GM23338 (cell line): ENCODE results near the gene GSAP.

Experiments
- CREB1 ChIP-seq: fragments of 250-450 bp; sonication (Bioruptor Pico); IDR thresholded peaks from 2 replicates; pipeline ENCODE4 v1.5.0; 2020; ENCODE audit warnings: low read depth, mild to moderate bottlenecking, moderate library complexity
- EZH2 ChIP-seq: fragments of 200-600 bp; sonication (generic); IDR thresholded peaks from one replicate; pipeline ENCODE4 v1.8.0; 2017; ENCODE audit warnings: antibody characterized with exemption, mild to moderate bottlenecking, low read depth; ENCODE audit not compliant: unreplicated experiment
- EZH2phosphoT487 ChIP-seq: fragments of 200-600 bp; sonication (generic); IDR thresholded peaks from one replicate; pipeline ENCODE4 v1.8.1; 2018; ENCODE audit warnings: antibody characterized with exemption; ENCODE audit not compliant: unreplicated experiment
- JUNB ChIP-seq: IDR thresholded peaks from one replicate; pipeline ENCODE4 v1.6.1; 2016; ENCODE audit warnings: antibody characterized with exemption; ENCODE audit not compliant: unreplicated experiment
- NANOG ChIP-seq: IDR thresholded peaks from 2 replicates; pipeline ENCODE4 v1.6.1; 2016; ENCODE audit warnings: antibody characterized with exemption, borderline replicate concordance
- POLR2AphosphoS5 ChIP-seq: IDR thresholded peaks from 2 replicates; pipeline ENCODE4 v1.6.1; 2016; ENCODE audit warnings: antibody characterized with exemption, low read depth
- REST ChIP-seq: IDR thresholded peaks from one replicate; pipeline ENCODE4 v1.6.1; 2018; ENCODE audit warnings: antibody characterized with exemption; ENCODE audit not compliant: unreplicated experiment
- STAT1 ChIP-seq: IDR thresholded peaks from one replicate; pipeline ENCODE4 v1.6.1; 2016; ENCODE audit warnings: antibody characterized with exemption; ENCODE audit not compliant: unreplicated experiment
- ZNF114 ChIP-seq: fragments of 250-450 bp; sonication (Bioruptor Pico); IDR thresholded peaks from 2 replicates; pipeline ENCODE4 v1.5.0; 2020; ENCODE audit warnings: mild to moderate bottlenecking, moderate library complexity
- ZNF331 ChIP-seq: fragments of 250-450 bp; sonication (Bioruptor Pico); IDR thresholded peaks from 2 replicates; pipeline ENCODE4 v1.5.0; 2020; ENCODE audit warnings: low read depth, mild to moderate bottlenecking, moderate library complexity
- TF ChIP-seq, protein P1 (sequence below), 2 experiments: fragments of 200-600 bp in 1 of 2; sonication (generic) in 1 of 2; conservative IDR thresholded peaks; 2 replicates each; pipeline versions ENCODE4 v1.5.1 to v1.6.1; 2016 to 2017; ENCODE audit warnings: antibody characterized with exemption in 2 of 2, low read depth in 2 of 2, mild to moderate bottlenecking in 2 of 2, moderate library complexity in 1 of 2

GRCh38 chr7:77281780-77282478 lies 134.2 kb downstream of the GSAP start:
- TF ChIP-seq JUNB (no peak), REST (no peak), EZH2phosphoT487 (no peak), EZH2 (no peak), STAT1 (no peak), CREB1 (CRISPR knock-in tag) (no peak), POLR2AphosphoS5 (no peak), ZNF114 (CRISPR knock-in tag) (no peak), NANOG (no peak), ZNF331 (CRISPR knock-in tag) (no peak)
- TF ChIP-seq, protein P1, sequence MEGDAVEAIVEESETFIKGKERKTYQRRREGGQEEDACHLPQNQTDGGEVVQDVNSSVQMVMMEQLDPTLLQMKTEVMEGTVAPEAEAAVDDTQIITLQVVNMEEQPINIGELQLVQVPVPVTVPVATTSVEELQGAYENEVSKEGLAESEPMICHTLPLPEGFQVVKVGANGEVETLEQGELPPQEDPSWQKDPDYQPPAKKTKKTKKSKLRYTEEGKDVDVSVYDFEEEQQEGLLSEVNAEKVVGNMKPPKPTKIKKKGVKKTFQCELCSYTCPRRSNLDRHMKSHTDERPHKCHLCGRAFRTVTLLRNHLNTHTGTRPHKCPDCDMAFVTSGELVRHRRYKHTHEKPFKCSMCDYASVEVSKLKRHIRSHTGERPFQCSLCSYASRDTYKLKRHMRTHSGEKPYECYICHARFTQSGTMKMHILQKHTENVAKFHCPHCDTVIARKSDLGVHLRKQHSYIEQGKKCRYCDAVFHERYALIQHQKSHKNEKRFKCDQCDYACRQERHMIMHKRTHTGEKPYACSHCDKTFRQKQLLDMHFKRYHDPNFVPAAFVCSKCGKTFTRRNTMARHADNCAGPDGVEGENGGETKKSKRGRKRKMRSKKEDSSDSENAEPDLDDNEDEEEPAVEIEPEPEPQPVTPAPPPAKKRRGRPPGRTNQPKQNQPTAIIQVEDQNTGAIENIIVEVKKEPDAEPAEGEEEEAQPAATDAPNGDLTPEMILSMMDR (conservative IDR thresholded peaks at IDR 0.05; ENCODE audit: low read depth in 2 of 2): no peak
